Measurements from ENCODE around the gene GLP2R.

Gene GLP2R

DNA sequence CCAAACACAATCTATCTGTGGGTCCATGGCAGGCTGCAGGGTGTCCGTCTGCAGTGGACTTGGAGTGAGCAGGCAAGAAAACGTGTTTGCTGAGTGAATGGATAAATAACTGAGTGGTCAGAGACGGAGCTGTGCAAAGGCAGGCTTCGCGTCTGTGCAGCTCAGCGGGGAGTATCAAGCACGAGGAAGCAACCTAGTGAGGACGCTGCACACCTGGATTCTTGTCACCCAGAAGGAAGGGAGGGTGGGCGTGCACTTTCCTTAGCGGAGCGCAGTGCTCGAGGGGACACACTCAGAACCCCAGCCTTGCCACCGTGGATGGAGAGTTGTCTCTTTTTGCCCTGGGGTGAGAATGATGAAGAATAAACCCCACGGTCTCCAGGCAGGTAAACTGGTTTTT, 80.9 kb downstream of the GLP2R start:
- no peak overlapping the region for H3K4me3 ChIP-seq (ENCODE audit: low read depth, low read length)
- no peak for DNase-seq (ENCODE audit: low read depth)
- TF ChIP-seq CTCF (IDR thresholded peaks at IDR 0.05; ENCODE audit: control insufficient read depth, extremely low read depth, insufficient read depth), result no peak

- no peak for DNase-seq (ENCODE audit: low read depth)
- no peak for TF ChIP-seq CTCF (IDR thresholded peaks at IDR 0.05; ENCODE audit: control insufficient read depth, extremely low read depth, insufficient read depth)
- no peak overlapping the region for H3K4me3 ChIP-seq (ENCODE audit: low read depth, low read length)
Observed at GRCh38 chr17:9907131-9907530, 81.4 kb downstream of the GLP2R start.

GRCh38 chr17:9907883-9908648, 82.3 kb downstream of the GLP2R start:
- DNase-seq (ENCODE audit: low read depth), result no peak
- no peak overlapping the region for H3K4me3 ChIP-seq (ENCODE audit: low read depth, low read length)
- TF ChIP-seq CTCF (IDR thresholded peaks at IDR 0.05; ENCODE audit: control insufficient read depth, extremely low read depth, insufficient read depth), result no peak

DNA sequence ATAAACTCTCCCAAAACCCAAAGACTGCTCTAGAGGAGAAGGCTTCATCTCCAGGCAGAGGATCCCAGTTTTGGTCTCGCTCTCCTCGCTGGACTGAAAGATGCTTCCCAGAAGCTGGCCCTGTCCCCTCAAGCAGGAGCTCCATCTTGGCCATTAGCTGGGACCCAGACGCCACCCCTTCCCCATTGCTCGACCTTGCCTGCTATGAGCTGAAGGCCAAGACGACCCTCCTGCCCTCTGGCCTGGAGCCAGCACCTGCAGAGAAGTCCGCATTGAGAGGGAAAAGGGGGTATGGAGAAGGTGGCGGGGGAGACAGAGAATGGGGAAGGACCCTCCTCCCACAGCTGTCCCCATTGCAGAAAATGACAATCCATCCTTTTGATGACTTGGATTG, 82.9 kb downstream of the GLP2R start:
- no peak overlapping the region for H3K4me3 ChIP-seq (ENCODE audit: low read depth, low read length)
- no peak for TF ChIP-seq CTCF (IDR thresholded peaks at IDR 0.05; ENCODE audit: control insufficient read depth, extremely low read depth, insufficient read depth)
- no peak for DNase-seq (ENCODE audit: low read depth)

DNA sequence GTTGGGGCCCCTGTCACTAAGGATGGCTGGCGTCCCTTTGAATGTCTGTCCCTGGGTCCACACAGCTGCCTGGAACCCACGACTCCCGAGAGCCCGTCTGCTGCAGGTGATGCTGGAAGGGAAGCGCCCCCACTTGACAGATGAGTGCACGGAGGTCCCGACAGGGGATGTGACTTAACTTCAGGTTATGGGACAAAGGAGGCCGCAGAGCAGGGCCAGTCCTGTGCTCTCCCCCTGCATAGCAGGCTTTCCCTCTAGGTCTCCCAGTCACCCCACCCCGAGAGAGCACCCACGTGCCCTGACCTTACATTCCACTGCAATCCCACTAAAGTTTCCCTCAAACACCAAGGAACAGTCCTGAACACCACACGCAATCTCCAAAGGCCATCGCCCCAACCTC, 85.4 kb downstream of the GLP2R start:
- DNase-seq (ENCODE audit: low read depth), result no peak
- H3K4me3 ChIP-seq (ENCODE audit: low read depth, low read length), result no peak overlapping the region
- no peak for TF ChIP-seq CTCF (IDR thresholded peaks at IDR 0.05; ENCODE audit: control insufficient read depth, extremely low read depth, insufficient read depth)

DNA sequence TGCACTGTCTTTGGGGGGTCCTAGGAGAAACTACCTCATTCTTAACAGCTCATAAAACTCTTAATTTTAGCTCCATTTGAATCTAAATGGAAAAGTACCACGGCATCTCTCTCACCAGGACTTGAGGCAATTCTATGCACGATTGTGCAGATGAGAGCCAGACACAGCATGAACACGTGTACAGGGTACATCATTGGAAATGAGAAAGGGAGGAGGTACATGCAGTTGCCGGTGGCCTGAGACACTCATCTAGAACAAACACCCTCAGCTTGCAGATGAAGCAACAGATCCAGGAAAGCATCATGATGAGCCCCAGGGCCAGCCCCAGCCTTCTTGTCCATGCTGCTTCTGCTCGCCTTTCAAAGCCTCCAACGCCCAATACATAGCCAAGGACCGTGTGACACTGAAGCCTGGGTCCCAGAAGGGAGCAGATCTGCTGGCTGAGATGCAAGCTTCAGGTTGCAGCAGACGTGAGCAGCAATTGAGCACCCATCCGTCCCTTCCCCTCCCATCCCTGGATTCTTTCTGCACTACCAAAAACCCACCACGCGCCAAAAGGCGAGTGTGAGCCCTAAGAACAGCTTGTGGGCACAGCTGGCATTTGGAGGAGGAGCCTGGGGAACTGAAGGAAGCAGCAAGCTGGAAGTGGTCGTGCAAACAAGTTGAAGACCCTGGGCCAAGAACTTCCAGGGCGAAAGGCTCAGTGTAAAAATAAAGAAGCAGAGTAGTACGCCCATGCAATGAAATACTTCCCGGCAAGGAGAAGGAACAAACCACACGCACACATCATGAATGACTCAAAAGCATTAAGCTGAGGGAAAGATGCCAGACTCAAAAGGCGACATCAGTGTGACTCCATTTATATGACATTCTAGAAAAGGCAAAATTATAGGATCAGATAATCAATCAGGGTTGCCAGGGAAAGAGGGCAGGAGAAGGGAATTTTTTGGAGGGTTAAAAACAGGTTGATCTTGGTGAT, 86.7 kb downstream of the GLP2R start:
- no peak overlapping the region for H3K4me3 ChIP-seq (ENCODE audit: low read depth, low read length)
- no peak for TF ChIP-seq CTCF (IDR thresholded peaks at IDR 0.05; ENCODE audit: control insufficient read depth, extremely low read depth, insufficient read depth)
- DNase-seq (ENCODE audit: low read depth), result no peak

All from LNCaP clone FGC (cell line).